ENCODE measurements around the gene MPRIP. TPM values are rescaled to one million over a fixed set of nuclear protein-coding genes. Genes with fewer than 3 reads are reported as not detected.

The MPRIP gene
- total RNA-seq, 4 donors from 2014 or later, result 61.5 to 407 (median 103) TPM

GRCh38 chr17:17173921-17174320 lies 131.7 kb downstream of the MPRIP start:
- no peaks in the 10 kb centered on the region for H3K36me3 ChIP-seq
- TF ChIP-seq CTCF (IDR thresholded peaks at IDR 0.05), result no peak
- TF ChIP-seq POLR2A (IDR thresholded peaks at IDR 0.05), result no peak

GRCh38 chr17:17175340-17175739 lies 133.1 kb downstream of the MPRIP start:
- no peaks in the 10 kb centered on the region for H3K9me3 ChIP-seq
- H3K36me3 ChIP-seq, result no peaks in the 10 kb centered on the region
- intact Hi-C loops (cut with DNase I; ENCODE audit: low total_unique reads), result no loop called here
- H3K27ac ChIP-seq, result no peak overlapping the region
- no peaks in the 10 kb centered on the region for H3K27me3 ChIP-seq
- TF ChIP-seq POLR2A (IDR thresholded peaks at IDR 0.05) (no peak), CTCF (IDR thresholded peaks at IDR 0.05) (no peak)
- no peak for DNase-seq
- no peak overlapping the region for H3K4me3 ChIP-seq
- H3K4me1 ChIP-seq, result no peaks in the 10 kb centered on the region

More at GRCh38 chr17:17173921-17174320, 131.7 kb downstream of the MPRIP start:
- H3K27me3 ChIP-seq, result no peaks in the 10 kb centered on the region
- DNase-seq, result no peak
- intact Hi-C loops (cut with DNase I; ENCODE audit: low total_unique reads), result no loop called here
- no peaks in the 10 kb centered on the region for H3K9me3 ChIP-seq
- H3K4me3 ChIP-seq, result no peak overlapping the region
- no peaks in the 10 kb centered on the region for H3K4me1 ChIP-seq
- H3K27ac ChIP-seq, result no peak overlapping the region

- intact Hi-C loops (cut with DNase I; ENCODE audit: low total_unique reads), result no loop called here
- no peaks in the 10 kb centered on the region for H3K4me1 ChIP-seq
- H3K9me3 ChIP-seq, result no peaks in the 10 kb centered on the region
- no peaks in the 10 kb centered on the region for H3K36me3 ChIP-seq
- no peak overlapping the region for H3K27ac ChIP-seq
- DNase-seq, result no peak
- H3K27me3 ChIP-seq, result no peaks in the 10 kb centered on the region
- H3K4me3 ChIP-seq, result no peak overlapping the region
- TF ChIP-seq CTCF (IDR thresholded peaks at IDR 0.05) (no peak), POLR2A (IDR thresholded peaks at IDR 0.05) (no peak)
Observed at GRCh38 chr17:17175917-17176316, 133.7 kb downstream of the MPRIP start.

GRCh38 chr17:17176341-17176740 lies 134.1 kb downstream of the MPRIP start:
- Histone ChIP-seq H3K27me3 (no peaks in the 10 kb centered on the region), H3K9me3 (no peaks in the 10 kb centered on the region), H3K4me1 (no peaks in the 10 kb centered on the region), H3K4me3 (no peak overlapping the region), H3K36me3 (no peaks in the 10 kb centered on the region), H3K27ac (no peak overlapping the region)
- intact Hi-C loops (cut with DNase I; ENCODE audit: low total_unique reads), result no loop called here
- DNase-seq, result no peak
- no peak for TF ChIP-seq CTCF (IDR thresholded peaks at IDR 0.05)
- TF ChIP-seq POLR2A (IDR thresholded peaks at IDR 0.05), result no peak

GRCh38 chr17:17177176-17177575 lies 134.9 kb downstream of the MPRIP start:
- intact Hi-C loops (cut with DNase I; ENCODE audit: low total_unique reads), result no loop called here
- H3K36me3 ChIP-seq, result no peaks in the 10 kb centered on the region
- no peak overlapping the region for H3K4me3 ChIP-seq
- DNase-seq, result no peak
- no peak overlapping the region for H3K27ac ChIP-seq
- no peak for TF ChIP-seq CTCF (IDR thresholded peaks at IDR 0.05)
- no peak for TF ChIP-seq POLR2A (IDR thresholded peaks at IDR 0.05)
- H3K4me1 ChIP-seq, result no peaks in the 10 kb centered on the region
- H3K27me3 ChIP-seq, result no peaks in the 10 kb centered on the region
- H3K9me3 ChIP-seq, result no peaks in the 10 kb centered on the region
